ENCODE measurements around the gene PREX1.

Gene PREX1

DNA sequence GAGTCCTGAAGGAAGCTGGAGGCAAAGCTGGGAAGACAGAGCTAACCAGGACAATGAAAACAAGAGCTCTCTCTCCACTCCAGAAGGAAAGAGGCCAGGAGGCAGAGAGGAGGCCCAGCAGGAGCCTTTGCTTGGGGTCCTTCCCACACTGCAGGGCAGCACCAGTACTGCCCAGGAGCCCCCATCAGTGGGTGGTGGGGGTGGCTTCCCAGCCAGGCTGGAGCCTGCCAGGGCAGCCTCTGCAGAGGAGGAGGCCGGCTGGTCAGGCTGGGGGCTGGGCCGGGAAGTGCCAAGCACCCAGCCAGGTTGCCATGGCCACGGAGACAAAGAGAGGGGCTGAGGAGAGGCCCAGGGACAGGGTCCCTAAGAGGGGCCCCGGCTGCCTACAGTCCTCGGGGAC, 33.4 kb downstream of the PREX1 start:
- no peak for DNase-seq
- TF ChIP-seq POLR2A (IDR thresholded peaks at IDR 0.05; ENCODE audit: low read length) (no peak), GATA1 (IDR thresholded peaks at IDR 0.05; ENCODE audit: low read depth, low read length) (no peak)

DNA sequence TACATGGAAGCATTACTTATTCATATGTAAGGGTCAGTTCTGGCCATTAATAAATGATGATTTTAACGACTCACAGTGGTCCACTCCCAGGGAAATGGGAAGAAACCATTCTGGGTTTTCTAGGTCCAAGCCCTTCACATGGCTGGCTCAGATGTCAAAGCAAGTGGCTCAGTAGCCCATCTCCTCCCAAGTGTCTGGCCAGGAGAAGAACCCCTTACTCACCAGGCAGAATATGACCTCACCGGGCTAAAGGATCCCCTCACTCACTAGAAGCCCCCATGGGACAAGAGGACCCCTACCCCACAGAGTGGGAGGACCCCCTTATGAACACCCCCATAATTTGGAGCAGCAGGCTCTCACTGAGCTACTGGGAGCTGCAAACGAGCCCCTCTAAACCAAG, 34.0 kb downstream of the PREX1 start:
- DNase-seq, result no peak
- TF ChIP-seq GATA1 (IDR thresholded peaks at IDR 0.05; ENCODE audit: low read depth, low read length), result no peak
- no peak for TF ChIP-seq POLR2A (IDR thresholded peaks at IDR 0.05; ENCODE audit: low read length)

DNA sequence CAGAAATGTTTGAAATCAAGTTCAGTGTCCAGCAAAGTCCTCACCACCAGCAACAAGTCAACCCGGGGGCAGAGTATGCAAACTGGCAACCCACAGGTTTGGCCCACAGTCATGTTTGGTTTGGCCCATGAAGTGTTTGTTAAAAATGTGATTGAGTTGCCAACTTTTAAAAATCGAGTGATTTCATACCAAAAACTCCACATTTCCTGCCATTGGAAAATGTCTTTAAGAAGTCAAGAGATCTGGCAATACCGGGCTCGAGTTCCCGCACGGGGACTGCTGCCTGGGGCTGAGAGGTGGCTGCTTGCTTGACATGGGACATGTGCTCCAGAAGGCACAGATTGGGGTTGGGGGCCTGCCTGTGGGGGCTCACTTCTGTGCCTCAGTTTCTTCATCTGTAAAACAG, 36.1 kb downstream of the PREX1 start:
- TF ChIP-seq GATA1 (IDR thresholded peaks at IDR 0.05; ENCODE audit: low read depth, low read length) (no peak), POLR2A (IDR thresholded peaks at IDR 0.05; ENCODE audit: low read length) (no peak)

DNA sequence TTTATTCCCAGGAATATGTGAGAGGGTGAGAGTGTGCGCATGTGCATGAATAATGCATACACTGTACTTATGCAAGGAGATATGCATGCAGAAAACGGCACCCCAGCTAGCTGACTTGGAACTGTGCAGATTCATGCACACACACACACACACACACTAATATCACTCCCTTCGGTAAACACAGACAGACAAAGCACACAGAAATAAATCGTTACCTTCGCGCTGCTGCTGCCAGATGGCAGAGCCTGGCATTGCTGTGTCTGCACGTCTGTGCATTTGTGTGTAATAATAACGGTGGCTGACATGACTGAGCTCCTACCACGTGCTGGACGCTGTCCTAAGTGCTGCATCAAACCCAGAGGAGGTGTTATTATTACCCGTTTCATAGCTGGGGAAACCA, 36.8 kb downstream of the PREX1 start:
- peak in 1 of 2 experiments; percentile 23 for DNase-seq
- TF ChIP-seq POLR2A (IDR thresholded peaks at IDR 0.05; ENCODE audit: low read length) (no peak), GATA1 (IDR thresholded peaks at IDR 0.05; ENCODE audit: low read depth, low read length) (no peak)

More for the DNA sequence above, 36.1 kb downstream of the PREX1 start:
- no peak for DNase-seq

DNA sequence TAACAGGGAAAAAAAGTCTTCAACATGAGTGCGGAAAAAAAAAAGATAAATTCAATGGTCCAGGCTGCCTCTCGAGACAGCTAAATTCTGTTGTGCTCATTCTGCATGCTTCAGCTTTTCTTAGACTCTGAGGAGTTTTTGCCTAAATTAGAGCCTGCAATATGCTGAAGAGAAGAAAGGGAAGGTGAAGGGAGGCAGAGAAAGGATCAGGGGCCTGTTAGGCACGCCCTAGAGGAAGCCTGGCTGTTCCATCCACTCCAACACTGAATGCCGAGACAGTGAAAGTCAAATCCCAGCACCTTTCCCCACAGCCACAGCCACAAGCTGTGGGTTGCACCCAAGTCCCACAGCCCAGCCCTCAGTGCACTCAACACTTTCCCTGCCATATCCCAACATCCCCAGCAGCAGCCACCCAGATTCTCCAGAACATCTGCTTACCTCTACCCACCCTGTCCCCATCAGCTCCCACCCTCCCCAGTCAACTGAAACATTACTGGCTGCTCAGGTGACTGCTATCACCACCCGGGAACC, 37.3 kb downstream of the PREX1 start:
- TF ChIP-seq POLR2A (IDR thresholded peaks at IDR 0.05; ENCODE audit: low read length), result no peak
- TF ChIP-seq GATA1 (IDR thresholded peaks at IDR 0.05; ENCODE audit: low read depth, low read length), result no peak
- no peak for DNase-seq

DNA sequence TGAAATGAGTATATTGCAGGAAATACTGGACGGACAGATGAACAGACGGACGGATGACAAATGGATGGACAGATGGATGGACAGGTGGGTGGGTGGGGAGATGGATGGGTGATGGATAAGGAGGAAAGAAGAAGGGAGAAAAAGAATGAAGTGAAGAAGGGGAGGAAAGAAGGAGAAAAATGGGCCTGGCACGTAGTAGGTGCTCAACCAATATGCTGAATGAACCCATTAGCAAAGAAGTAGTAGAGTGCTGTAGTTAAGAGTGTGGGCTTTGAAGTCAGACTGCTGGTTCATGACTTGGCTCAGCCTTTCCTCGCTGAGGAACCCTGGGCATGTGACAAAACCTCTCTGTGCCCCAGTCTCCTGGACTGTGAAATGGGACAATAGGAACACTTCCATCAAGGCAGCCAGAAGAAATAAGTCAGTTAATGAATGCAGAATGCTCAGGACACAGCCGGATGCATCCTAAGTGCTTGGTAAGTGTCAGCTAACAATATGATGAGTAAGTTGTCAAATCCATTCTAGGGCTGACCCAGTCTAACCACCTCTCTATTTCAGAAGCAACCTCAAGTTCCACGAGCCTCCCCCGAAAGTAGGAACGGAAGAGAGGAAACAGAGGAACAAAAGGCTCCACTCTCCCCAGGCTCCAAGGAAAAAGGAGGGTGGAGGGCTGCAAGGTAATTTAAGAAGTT, 37.9 kb downstream of the PREX1 start:
- DNase-seq, result no peak
- no peak for TF ChIP-seq POLR2A (IDR thresholded peaks at IDR 0.05; ENCODE audit: low read length)
- no peak for TF ChIP-seq GATA1 (IDR thresholded peaks at IDR 0.05; ENCODE audit: low read depth, low read length)

DNA sequence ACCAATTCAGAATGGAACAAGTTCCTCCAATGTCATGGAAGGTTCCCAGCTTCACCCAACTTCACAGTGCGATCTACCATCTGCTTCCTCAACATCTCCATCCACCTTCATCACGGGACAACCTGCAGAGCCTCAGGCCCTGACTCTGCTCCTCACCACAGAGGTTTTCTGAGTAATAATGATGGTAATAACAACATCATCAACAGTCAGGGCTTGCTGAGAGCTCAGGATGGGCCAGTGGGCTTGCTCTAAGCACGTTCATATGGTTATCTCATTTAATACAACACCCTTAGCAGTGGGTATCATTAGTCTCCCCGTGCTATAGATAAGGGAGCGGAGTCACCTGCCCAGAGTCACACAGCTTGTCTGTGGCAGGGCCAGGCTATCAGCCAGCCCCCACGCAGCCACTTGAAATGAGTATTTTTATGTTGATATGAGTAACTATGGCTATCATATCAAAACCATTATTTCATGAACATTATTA, 38.6 kb downstream of the PREX1 start:
- peak; percentile 73 to 92 for DNase-seq
- TF ChIP-seq POLR2A (IDR thresholded peaks at IDR 0.05; ENCODE audit: low read length) (no peak), GATA1 (IDR thresholded peaks at IDR 0.05; ENCODE audit: low read depth, low read length) (no peak)

DNA sequence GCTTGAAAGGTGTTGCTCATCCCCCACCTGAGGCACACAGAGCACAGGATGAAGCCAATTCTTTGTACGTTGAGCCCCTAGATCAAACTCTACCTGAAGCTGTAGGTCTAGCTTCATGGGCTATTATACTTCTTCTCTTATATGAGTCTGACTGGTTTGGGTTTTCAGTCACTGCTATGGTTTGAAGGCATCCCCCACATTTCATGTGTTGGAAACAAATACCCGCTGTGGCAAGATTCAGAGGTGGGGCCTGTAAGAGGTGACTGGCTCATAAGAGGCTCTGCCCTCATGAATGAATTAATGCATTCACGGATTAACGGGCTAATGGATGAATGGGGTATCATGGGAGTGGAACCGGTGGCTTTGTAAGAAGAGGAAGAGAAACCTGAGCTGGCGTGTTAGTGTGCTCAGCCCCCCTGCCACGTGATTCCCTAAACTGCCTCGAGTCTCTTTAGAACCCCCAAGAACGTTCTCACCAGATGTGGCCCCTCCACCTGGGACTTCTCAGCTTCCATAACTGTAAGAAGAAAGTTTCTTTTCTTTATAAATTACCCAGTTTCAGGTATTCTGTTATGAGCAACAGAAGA, 39.2 kb downstream of the PREX1 start:
- TF ChIP-seq GATA1 (IDR thresholded peaks at IDR 0.05; ENCODE audit: low read depth, low read length) (no peak), POLR2A (IDR thresholded peaks at IDR 0.05; ENCODE audit: low read length) (no peak)
- no peak for DNase-seq

DNA sequence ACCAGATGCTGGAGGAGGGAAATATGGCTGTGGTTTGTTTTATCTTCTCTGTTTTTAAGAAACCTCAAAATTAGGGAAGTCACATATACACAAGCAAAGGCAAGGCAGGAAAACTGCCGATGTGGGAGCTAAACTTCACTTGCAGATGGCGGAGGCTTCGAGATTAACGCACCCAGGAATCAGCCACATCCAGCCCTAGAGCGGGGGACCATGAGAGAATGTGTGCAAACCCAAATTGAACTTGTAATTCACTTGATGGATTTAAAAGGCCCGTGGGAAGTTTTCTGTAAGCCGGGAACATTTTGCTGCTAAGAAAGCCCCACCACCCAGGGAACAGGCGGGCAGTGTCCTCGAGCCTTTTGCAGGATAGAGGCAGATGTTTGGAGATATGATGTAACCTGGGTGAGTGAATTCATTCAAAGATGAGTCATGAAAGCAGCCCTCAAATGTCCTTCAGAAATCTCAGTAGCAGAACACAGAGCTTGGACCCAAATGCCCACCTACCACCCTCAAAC, 39.9 kb downstream of the PREX1 start:
- peak; percentile 69 to 70 for DNase-seq

DNA sequence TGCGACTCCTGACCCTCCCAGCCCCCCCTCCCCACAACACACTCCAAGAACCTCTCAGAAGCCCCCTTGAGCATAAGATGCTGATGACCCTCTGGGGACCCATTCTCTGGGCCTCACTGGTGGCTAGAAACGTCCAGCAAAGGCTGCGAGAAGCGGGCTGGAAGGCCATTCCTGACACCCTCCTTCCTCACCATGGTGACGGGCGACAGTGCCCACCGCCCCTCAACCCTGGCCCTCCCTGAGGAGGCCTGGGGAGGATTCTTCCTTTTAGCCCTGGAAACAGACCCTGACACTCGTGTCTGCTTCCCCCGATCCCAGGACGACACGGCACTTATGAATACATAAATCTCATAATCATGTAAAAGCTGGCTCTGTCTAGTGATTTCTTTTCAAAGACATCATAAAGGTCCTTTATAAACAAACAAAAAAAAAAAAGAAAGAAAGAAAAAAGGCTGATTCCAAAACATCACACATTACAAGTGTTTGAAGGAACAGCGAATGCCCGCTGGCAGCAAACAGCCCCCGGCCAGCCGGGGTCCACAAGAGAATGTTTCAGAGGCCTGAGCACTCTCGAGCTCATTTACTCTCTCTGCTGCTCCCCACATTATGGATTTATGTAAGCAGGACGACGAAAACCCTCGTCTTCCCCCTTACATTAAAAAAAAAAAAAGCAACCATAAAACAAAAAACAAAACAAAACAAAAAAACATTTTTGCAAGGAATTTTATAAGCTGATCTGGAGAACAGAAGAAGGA, 40.7 kb downstream of the PREX1 start:
- TF ChIP-seq POLR2A (IDR thresholded peaks at IDR 0.05; ENCODE audit: low read length), result no peak
- TF ChIP-seq GATA1 (IDR thresholded peaks at IDR 0.05; ENCODE audit: low read depth, low read length), result no peak

More for the DNA sequence above, 39.9 kb downstream of the PREX1 start:
- TF ChIP-seq POLR2A (IDR thresholded peaks at IDR 0.05; ENCODE audit: low read length) (no peak), GATA1 (IDR thresholded peaks at IDR 0.05; ENCODE audit: low read depth, low read length) (no peak)

DNA sequence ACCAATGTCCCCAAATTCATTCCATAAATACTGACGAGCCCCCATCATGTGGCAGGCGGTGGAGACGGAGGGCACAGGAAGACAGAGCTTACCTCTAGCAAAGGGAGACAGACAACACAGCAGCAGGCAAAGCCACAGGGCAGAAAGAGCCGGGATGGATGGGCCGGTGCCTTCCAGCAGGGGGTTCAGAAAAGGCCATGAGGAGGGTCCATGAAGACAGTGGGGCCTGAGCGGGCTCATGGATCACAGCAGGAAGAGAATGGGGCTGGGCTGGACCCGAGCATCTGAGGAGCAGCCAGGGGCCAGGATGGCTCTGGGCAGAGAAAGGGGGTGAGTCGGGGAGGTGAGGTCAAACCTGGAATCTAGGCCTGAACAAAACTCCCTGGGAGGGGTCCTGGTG, 42.0 kb downstream of the PREX1 start:
- TF ChIP-seq POLR2A (IDR thresholded peaks at IDR 0.05; ENCODE audit: low read length) (no peak), GATA1 (IDR thresholded peaks at IDR 0.05; ENCODE audit: low read depth, low read length) (no peak)
- no peak for DNase-seq

More for the DNA sequence above, 40.7 kb downstream of the PREX1 start:
- peak in 1 of 2 experiments; percentile 31 for DNase-seq

DNA sequence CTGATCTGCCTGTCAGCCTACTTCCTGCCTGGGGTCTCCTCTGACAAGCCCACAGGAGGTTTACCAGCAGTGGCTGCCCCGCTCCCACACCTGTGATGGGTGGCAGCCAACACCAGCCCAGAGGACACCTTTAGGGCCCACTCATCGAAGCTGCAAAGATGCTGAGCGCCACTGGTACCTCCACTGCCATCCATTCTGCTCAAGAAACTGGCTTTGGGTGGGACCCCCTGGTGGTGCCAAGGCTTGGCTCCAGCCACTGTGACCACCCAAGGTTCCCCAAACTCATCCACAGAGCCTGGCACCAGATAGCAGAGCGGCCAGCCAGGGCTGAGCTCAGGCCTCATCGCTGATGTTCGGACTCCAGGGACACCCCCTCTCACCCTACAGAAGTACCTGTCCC, 42.5 kb downstream of the PREX1 start:
- DNase-seq, result no peak
- TF ChIP-seq POLR2A (IDR thresholded peaks at IDR 0.05; ENCODE audit: low read length) (no peak), GATA1 (IDR thresholded peaks at IDR 0.05; ENCODE audit: low read depth, low read length) (no peak)

DNA sequence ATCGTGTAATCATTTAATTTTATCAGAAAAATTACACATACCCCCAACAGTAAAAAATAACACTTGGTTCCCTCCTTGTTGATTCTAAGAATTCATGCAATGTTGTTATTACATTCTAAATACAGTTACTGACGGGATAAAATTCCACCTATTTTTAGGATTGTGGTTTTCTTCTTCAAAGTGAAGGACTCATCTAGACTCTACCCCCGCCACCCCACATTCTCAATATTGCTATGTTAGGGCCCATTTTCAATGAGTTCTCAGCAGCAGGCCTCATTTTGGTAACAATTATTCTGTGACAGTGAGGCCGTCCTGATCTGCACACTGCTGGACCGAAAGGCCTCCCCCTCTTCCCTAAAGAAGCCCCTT, 43.5 kb downstream of the PREX1 start:
- DNase-seq, result no peak
- TF ChIP-seq POLR2A (IDR thresholded peaks at IDR 0.05; ENCODE audit: low read length), result no peak
- TF ChIP-seq GATA1 (IDR thresholded peaks at IDR 0.05; ENCODE audit: low read depth, low read length), result no peak

Data from erythroblast (primary cell).